ENCODE results near the gene EPHA3.

GRCh38 chr3:89107461-89108290 is at the start of gene EPHA3:
- TF ChIP-seq BCL11A (IDR thresholded peaks at IDR 0.05; ENCODE audit: low read depth, low read length) = no peak
- TF ChIP-seq NBN (IDR thresholded peaks at IDR 0.05) = no peak
- TF ChIP-seq MYC (IDR thresholded peaks at IDR 0.05; ENCODE audit: insufficient read depth, insufficient read length, insufficient replicate concordance, low read length, severe bottlenecking) = no peak
- TF ChIP-seq USF1 (IDR thresholded peaks at IDR 0.05; ENCODE audit: borderline replicate concordance, extremely low read length, insufficient read depth, low read depth, low read length) = no peak
- no peak for TF ChIP-seq TARDBP (IDR thresholded peaks at IDR 0.05; ENCODE audit: borderline replicate concordance)
- TF ChIP-seq CEBPB (IDR thresholded peaks at IDR 0.05; ENCODE audit: borderline replicate concordance in 1 of 2, low read depth in 2 of 2, low read length in 2 of 2) = no peak
- no peak for TF ChIP-seq POLR2A (IDR thresholded peaks at IDR 0.05; ENCODE audit: low read depth, low read length)
- TF ChIP-seq CTCF (IDR thresholded peaks at IDR 0.05 in 2 of 3, conservative IDR thresholded peaks at IDR 0.05 in 1 of 3; ENCODE audit: control insufficient read depth in 2 of 3, extremely low read depth in 1 of 3, insufficient read depth in 1 of 3, low read depth in 3 of 3, low read length in 3 of 3) = no peak
- TF ChIP-seq EP300 (IDR thresholded peaks at IDR 0.05; ENCODE audit: borderline replicate concordance in 1 of 2, control insufficient read depth in 1 of 2, low read depth in 2 of 2, low read length in 2 of 2) = no peak
- TF ChIP-seq CBX3 (IDR thresholded peaks at IDR 0.05; ENCODE audit: borderline replicate concordance, low read depth) = no peak
- TF ChIP-seq ASH2L (IDR thresholded peaks at IDR 0.05; ENCODE audit: borderline replicate concordance, low read depth) = no peak
- TF ChIP-seq GABPA (IDR thresholded peaks at IDR 0.05; ENCODE audit: low read depth) = no peak

All from GM12878 (cell line).